GM18951 (cell line): ENCODE data around the gene ATXN7L3.
"Not testable (repeated sequence)": the region's sequence is repeated elsewhere in the genome, so short reads cannot be mapped to it uniquely, and the experiment has no call there.

ENCODE experiments used
- POLR2A ChIP-seq: IDR thresholded peaks from 4 replicates; pipeline ENCODE4 v1.6.1; 2011; ENCODE audit warnings: mild to moderate bottlenecking; ENCODE audit not compliant: insufficient read length, insufficient read depth; ENCODE audit errors: extremely low read depth
- in situ Hi-C: fragments of 300-500 bp; cut with MboI; formaldehyde crosslinking; loops from one replicate; pipeline ENCODE4 v1.12.0; 2022; ENCODE audit warnings: low sequenced_read_pairs, mixed read lengths, inconsistent platforms; ENCODE audit not compliant: unreplicated experiment

ATXN7L3 gene

DNA sequence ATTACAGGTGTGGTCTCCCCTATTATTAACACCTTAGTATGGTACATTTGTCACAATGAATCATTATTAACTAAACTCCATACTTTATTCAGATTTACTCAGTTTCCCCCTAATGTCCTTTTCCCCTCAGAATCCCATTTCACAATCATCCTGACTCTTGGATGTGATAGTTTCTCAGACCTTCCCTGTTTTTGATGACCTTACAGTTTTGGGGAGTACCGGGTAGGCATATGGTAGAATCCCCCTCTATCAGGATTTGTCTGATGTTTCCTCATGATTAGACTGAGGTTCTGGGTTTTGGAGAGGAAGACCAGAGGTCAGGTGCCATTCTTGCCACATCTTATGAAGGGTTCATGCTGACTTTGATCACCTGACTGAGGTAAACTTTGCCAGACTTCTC lies 35.2 kb downstream of the ATXN7L3 start:
- in situ Hi-C loops = no loop called here
- no peak for TF ChIP-seq POLR2A

- in situ Hi-C loops = no loop called here
- TF ChIP-seq POLR2A = no peak
These were observed 40.0 kb downstream of the ATXN7L3 start for GRCh38 chr17:44159519-44160210.

- no peak for TF ChIP-seq POLR2A
- in situ Hi-C loops = no loop called here
These were observed 44.2 kb downstream of the ATXN7L3 start for GRCh38 chr17:44155488-44155887.

- no peak for TF ChIP-seq POLR2A
- in situ Hi-C loops = no loop called here
These were observed 46.8 kb downstream of the ATXN7L3 start for GRCh38 chr17:44152875-44153274.

- no peak for TF ChIP-seq POLR2A
- in situ Hi-C loops = no loop called here
These were observed 49.8 kb downstream of the ATXN7L3 start for GRCh38 chr17:44149750-44150329.

- in situ Hi-C loops = not testable (repeated sequence)
These were observed 50.6 kb downstream of the ATXN7L3 start for GRCh38 chr17:44149066-44149465.

GRCh38 chr17:44147812-44148211 lies 51.9 kb downstream of the ATXN7L3 start:
- in situ Hi-C loops = no loop called here
- TF ChIP-seq POLR2A = no peak

- no peak for TF ChIP-seq POLR2A
- in situ Hi-C loops = no loop called here
These were observed 53.0 kb downstream of the ATXN7L3 start for GRCh38 chr17:44146375-44147346.

- no peak for TF ChIP-seq POLR2A
- in situ Hi-C loops = no loop called here
These were observed 54.5 kb downstream of the ATXN7L3 start for GRCh38 chr17:44144966-44145739.

- in situ Hi-C loops = not testable (repeated sequence)
These were observed 55.8 kb downstream of the ATXN7L3 start for GRCh38 chr17:44143921-44144320.
